Cardiac fibroblast (primary cell): ENCODE results near the gene PDS5B.
"Not testable (repeated sequence)": the region's sequence is repeated elsewhere in the genome, so short reads cannot be mapped to it uniquely, and the experiment has no call there.

ENCODE experiments used
- DNase-seq, 2 donors: peaks; one replicate each; pipeline versions ENCODE4 v3.0.0 to v3.0.0-alpha.2; 2010; ENCODE audit warnings: low read depth in 2 of 2
- H3K4me3 ChIP-seq, 2 donors: replicated peaks in 1 of 2; 1 replicate in 1 of 2; 2 replicates in 1 of 2; pipeline ENCODE4 v1.5.1; 2011; ENCODE audit warnings: low read depth in 2 of 2, low read length in 2 of 2, mild to moderate bottlenecking in 2 of 2, moderate library complexity in 1 of 2
- CTCF ChIP-seq: IDR thresholded peaks from one replicate; pipeline ENCODE4 v1.5.1; 2011; ENCODE audit warnings: low read depth, mild to moderate bottlenecking, low read length, inconsistent platforms

PDS5B gene

GRCh38 chr13:32548837-32549236 is 37.4 kb upstream of the PDS5B start:
- peak; percentile 59 to 79 for DNase-seq
- no peak for TF ChIP-seq CTCF
- no peak overlapping the region for H3K4me3 ChIP-seq

GRCh38 chr13:32549788-32550187 is 36.5 kb upstream of the PDS5B start:
- no peak overlapping the region for H3K4me3 ChIP-seq
- no peak for TF ChIP-seq CTCF
- DNase-seq, result no peak

- no peak overlapping the region for H3K4me3 ChIP-seq
- TF ChIP-seq CTCF, result no peak
- DNase-seq, result no peak
Observed at GRCh38 chr13:32553720-32554119, 32.5 kb upstream of the PDS5B start.

- no peak overlapping the region for H3K4me3 ChIP-seq
- TF ChIP-seq CTCF, result no peak
- DNase-seq, result no peak
Observed at GRCh38 chr13:32555613-32556012, 30.6 kb upstream of the PDS5B start.

- not testable (repeated sequence) for H3K4me3 ChIP-seq, DNase-seq
Observed at GRCh38 chr13:32560842-32561241, 25.4 kb upstream of the PDS5B start.

GRCh38 chr13:32575687-32576086 is 10.6 kb upstream of the PDS5B start:
- not testable (repeated sequence) for H3K4me3 ChIP-seq, DNase-seq

GRCh38 chr13:32577032-32577431 is 9.2 kb upstream of the PDS5B start:
- no peak for TF ChIP-seq CTCF
- DNase-seq, result no peak
- H3K4me3 ChIP-seq, result no peak overlapping the region

- no peak overlapping the region for H3K4me3 ChIP-seq
- TF ChIP-seq CTCF, result peak; percentile 50
- DNase-seq, result peak; percentile 61 to 67
Observed at GRCh38 chr13:32581177-32581786, 5.0 kb upstream of the PDS5B start.
